HG03064 (cell line): ENCODE measurements around the gene CADM2.

Source experiments
- ATAC-seq: cut with Tn5 transposase; IDR thresholded peaks from one replicate; pipeline ENCODE4 v1.9.1; 2021; ENCODE audit warnings: low read depth; ENCODE audit not compliant: unreplicated experiment

The CADM2 gene

GRCh38 chr3:85740561-85740960 is 781.8 kb downstream of the CADM2 start:
- no peak for ATAC-seq

DNA sequence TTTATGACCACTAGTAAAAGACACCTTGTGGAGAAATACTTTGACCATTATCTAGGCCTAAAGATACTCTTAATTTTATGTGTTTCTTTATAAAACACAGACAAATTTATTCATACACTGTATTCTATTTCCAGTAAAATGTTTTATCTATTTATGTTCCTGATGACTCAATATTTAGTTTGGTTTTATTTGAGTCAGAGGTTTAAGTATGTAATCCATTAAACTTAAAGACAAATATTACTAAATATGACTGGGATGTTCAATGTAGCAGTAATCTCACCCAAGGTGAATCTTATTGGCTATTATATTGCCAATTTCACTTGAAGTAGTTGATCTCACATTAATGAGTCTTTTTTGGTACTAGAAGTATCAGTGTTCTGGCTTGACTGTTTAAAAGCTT is 799.7 kb downstream of the CADM2 start:
- no peak for ATAC-seq

- ATAC-seq = no peak
Measured at GRCh38 chr3:85760342-85760741, 801.6 kb downstream of the CADM2 start.

DNA sequence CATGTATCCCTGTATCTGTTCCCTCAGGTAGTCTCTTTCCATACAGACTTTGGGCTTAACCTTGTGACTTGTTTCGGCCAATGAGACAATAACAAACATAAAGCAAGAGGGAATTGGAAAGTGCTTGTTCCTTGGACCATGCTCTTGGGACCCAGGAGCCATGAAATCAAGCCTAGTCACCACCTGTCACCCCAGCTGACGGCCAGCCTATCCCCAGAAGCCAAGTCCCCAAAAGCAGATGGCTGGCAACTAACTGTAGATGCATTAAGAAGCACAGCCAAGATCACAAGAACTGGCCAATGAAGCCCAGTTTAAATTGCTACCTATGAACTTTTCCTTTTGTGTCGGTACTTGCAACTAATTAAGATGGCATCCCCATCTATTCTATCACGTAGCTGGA is 822.0 kb downstream of the CADM2 start:
- ATAC-seq = no peak

- ATAC-seq = no peak
Measured at GRCh38 chr3:85781806-85782205, 823.0 kb downstream of the CADM2 start.

DNA sequence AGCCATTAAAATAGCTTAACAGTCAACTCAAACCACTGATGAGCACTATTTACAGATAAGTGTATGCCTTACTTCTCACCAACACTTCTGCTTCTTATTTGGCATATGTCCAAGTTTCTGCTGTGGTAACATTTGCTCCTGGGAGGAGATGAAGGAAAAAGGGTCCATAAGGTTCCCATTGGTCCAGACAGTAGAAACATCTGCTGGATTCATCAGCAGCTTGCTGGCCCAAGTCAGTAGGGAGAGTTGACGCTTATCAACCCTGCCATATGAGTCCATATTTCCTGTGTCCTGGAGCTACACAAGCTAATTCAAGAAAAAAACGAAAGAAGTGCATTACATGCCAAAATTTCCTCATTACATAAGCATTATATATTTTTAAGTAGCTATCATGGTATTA is 824.5 kb downstream of the CADM2 start:
- ATAC-seq = no peak

- no peak for ATAC-seq
Measured at GRCh38 chr3:85785766-85786165, 827.0 kb downstream of the CADM2 start.

DNA sequence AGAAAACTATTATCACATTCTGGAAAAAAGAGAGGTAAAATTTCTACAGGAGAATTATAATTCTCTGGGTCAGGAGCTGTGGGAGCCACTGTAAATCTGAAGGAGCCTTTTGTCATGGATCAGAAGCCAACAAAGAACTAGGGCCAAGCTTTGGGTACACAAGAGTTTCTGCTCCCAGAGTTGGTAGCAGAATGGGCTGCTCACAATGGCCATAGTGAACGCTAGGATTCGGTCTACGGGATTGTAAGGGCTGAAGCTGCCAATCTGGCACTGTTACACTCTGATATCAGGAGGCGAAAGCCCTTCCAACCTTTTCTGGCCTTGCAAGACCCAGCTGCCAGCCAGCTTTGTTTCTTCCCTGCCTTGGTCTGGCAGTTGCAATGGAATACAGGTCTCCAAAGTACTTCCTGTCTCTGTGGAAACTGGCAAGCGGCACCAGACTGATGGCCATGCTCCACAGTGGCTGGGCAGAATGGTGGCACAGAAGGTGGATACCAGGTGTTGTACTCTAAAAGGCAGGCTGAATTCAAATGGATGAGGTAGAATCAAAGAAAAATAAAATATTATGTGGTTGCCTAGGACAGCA is 831.7 kb downstream of the CADM2 start:
- ATAC-seq = no peak

DNA sequence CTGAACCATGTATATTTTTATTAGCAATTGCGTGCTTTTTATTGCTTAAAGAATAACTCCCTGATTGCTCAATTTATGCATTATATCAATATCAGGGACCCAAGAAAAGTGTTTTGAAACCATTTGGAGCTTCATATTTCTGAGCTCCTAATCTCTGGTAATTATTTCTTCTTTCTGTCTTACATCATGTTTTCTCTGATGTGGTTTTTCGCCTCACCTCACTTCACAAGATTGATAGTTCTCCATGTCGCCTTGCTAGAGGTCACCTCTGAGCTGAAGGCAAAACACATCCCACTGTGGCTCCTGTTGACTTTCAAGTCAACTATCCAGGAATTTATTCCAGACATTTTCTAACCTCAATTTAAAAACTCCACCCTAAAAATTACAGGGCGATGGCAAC is 837.4 kb downstream of the CADM2 start:
- ATAC-seq = no peak

- no peak for ATAC-seq
Measured at GRCh38 chr3:85800676-85801075, 841.9 kb downstream of the CADM2 start.

DNA sequence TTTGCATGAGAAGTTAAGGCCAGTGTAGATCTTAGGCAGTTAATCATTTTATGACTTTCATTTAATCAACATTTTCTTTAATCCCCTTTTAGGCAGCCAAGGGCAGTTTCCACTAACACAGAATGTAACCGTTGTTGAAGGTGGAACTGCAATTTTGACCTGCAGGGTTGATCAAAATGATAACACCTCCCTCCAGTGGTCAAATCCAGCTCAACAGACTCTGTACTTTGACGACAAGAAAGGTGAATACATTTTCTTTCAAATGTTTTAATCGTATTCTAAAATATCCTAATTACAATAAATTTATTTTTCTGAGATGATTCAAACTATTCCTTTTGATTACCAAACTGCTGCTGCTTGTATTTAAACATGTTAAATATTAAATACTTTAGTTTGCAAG is 843.2 kb downstream of the CADM2 start:
- no peak for ATAC-seq

GRCh38 chr3:85808755-85809154 is 850.0 kb downstream of the CADM2 start:
- ATAC-seq = no peak

- ATAC-seq = no peak
Measured at GRCh38 chr3:85821130-85821756, 862.5 kb downstream of the CADM2 start.

GRCh38 chr3:85835857-85836440 is 877.2 kb downstream of the CADM2 start:
- no peak for ATAC-seq

DNA sequence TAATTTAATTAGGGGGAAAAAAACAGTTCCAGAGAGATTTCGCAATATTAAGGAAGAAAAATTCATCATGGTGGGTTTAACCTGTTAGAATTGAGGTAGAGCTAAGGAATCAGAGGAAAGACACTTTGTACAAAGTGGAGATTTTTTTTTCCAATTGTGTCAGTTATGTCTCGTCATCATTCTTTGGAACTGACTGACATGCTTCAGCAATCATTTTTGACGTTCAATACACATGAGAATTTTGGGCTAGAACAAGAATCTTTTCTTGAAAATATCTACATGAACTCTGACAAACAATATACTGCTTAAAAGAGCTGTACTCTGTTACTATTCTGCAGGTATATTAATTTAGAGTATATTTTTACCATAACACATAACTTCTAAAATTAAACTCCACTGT is 878.6 kb downstream of the CADM2 start:
- no peak for ATAC-seq

- ATAC-seq = no peak
Measured at GRCh38 chr3:85838921-85839320, 880.1 kb downstream of the CADM2 start.

- no peak for ATAC-seq
Measured at GRCh38 chr3:85842081-85842480, 883.3 kb downstream of the CADM2 start.

DNA sequence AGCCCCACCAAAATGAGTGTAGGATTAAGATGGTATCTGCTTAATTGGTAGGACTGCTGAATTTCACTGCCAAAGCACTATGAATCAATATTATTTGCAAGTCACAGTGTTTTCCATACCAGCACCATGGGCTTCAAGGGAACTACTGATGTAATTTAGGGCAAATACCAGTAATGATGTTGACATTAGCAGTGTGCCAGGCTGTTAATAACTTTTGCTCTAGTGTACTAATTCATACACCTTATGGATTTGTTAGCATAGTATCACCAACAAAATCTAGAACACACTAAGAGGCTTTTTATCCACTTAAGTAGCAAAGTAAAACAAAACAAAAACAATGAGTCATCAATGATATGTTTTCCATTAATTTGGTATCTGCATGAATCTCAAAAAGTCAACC is 888.2 kb downstream of the CADM2 start:
- ATAC-seq = no peak

- no peak for ATAC-seq
Measured at GRCh38 chr3:85851071-85851470, 892.3 kb downstream of the CADM2 start.

- ATAC-seq = no peak
Measured at GRCh38 chr3:85853805-85854204, 895.0 kb downstream of the CADM2 start.

- no peak for ATAC-seq
Measured at GRCh38 chr3:85862893-85863455, 904.2 kb downstream of the CADM2 start.

DNA sequence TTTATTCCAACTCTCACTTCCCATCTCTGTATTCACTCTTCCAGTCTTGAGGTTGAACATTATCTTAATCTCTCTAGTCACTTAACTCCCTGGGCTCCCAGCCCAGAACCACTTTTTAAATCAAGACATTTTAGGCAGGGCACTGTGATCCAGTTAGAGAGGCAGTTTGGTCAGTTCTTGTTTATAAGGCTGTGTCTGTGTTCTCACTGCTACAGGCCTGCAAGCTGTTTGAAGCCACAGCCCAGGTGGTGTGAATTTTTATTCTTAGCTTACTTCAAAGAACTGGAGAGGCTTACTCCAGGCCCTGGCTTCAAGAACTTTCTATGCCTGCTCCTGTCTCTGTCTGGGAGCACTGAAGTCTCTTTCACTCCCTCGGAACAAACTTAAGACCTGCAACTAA is 906.1 kb downstream of the CADM2 start:
- ATAC-seq = no peak
